ENCODE data around the gene WDR77.
A peak's percentile ranks its signal among the peaks of the same experiment; 100 is the strongest.

The WDR77 gene

GRCh38 chr1:111436726-111437125, 12.3 kb downstream of the WDR77 start:
- no peak for DNase-seq (ENCODE audit: low read depth)

GRCh38 chr1:111424281-111424680, 24.8 kb downstream of the WDR77 start:
- DNase-seq (ENCODE audit: low read depth) = no peak

- DNase-seq (ENCODE audit: low read depth) = no peak
Observed at GRCh38 chr1:111422546-111423391, 26.3 kb downstream of the WDR77 start.

- DNase-seq (ENCODE audit: low read depth) = no peak
Observed at GRCh38 chr1:111420377-111420776, 28.7 kb downstream of the WDR77 start.

GRCh38 chr1:111419037-111419436, 30.0 kb downstream of the WDR77 start:
- DNase-seq (ENCODE audit: low read depth) = no peak

- no peak for DNase-seq (ENCODE audit: low read depth)
Observed at GRCh38 chr1:111417755-111418154, 31.3 kb downstream of the WDR77 start.

- no peak for DNase-seq (ENCODE audit: low read depth)
Observed at GRCh38 chr1:111415461-111415860, 33.6 kb downstream of the WDR77 start.

GRCh38 chr1:111414756-111415155, 34.3 kb downstream of the WDR77 start:
- no peak for DNase-seq (ENCODE audit: low read depth)

GRCh38 chr1:111412839-111413238, 36.2 kb downstream of the WDR77 start:
- no peak for DNase-seq (ENCODE audit: low read depth)

GRCh38 chr1:111407301-111407700, 41.8 kb downstream of the WDR77 start:
- no peak for DNase-seq (ENCODE audit: low read depth)

GRCh38 chr1:111406321-111406768, 42.7 kb downstream of the WDR77 start:
- DNase-seq (ENCODE audit: low read depth) = no peak

- DNase-seq (ENCODE audit: low read depth) = no peak
Observed at GRCh38 chr1:111404588-111404987, 44.5 kb downstream of the WDR77 start.

- no peak for DNase-seq (ENCODE audit: low read depth)
Observed at GRCh38 chr1:111402083-111402482, 47.0 kb downstream of the WDR77 start.

- DNase-seq (ENCODE audit: low read depth) = peak; percentile 25
Observed at GRCh38 chr1:111399792-111400610, 49.1 kb downstream of the WDR77 start.

GRCh38 chr1:111392460-111392945, 56.6 kb downstream of the WDR77 start:
- no peak for DNase-seq (ENCODE audit: low read depth)

- no peak for DNase-seq (ENCODE audit: low read depth)
Observed at GRCh38 chr1:111392042-111392441, 57.0 kb downstream of the WDR77 start.
